HTERT RPE-1 (cell line): ENCODE measurements around the gene MGAT1.
"Not testable (repeated sequence)": the region's sequence is repeated elsewhere in the genome, so short reads cannot be mapped to it uniquely, and the experiment has no call there.

Source experiments
- in situ Hi-C: fragments of 300-500 bp; cut with MboI; formaldehyde crosslinking; loops from 4 replicates; pipeline ENCODE4 v1.14.3; 2020; ENCODE audit warnings: low sequenced_read_pairs

The MGAT1 gene

GRCh38 chr5:180786531-180787398 is 15.8 kb downstream of the MGAT1 start:
- in situ Hi-C loops: no loop called here

- in situ Hi-C loops: no loop called here
Observed at GRCh38 chr5:180785794-180786221, 16.8 kb downstream of the MGAT1 start.

GRCh38 chr5:180785121-180785781 is 17.4 kb downstream of the MGAT1 start:
- in situ Hi-C loops: no loop called here

GRCh38 chr5:180784497-180785097 is 18.0 kb downstream of the MGAT1 start:
- in situ Hi-C loops: no loop called here

GRCh38 chr5:180783340-180784052 is 19.1 kb downstream of the MGAT1 start:
- in situ Hi-C loops: no loop called here

- in situ Hi-C loops: no loop called here
Observed at GRCh38 chr5:180782748-180783147, 19.9 kb downstream of the MGAT1 start.

GRCh38 chr5:180781900-180782326 is 20.7 kb downstream of the MGAT1 start:
- in situ Hi-C loops: not testable (repeated sequence)

GRCh38 chr5:180779985-180780610 is 22.5 kb downstream of the MGAT1 start:
- in situ Hi-C loops: no loop called here

- in situ Hi-C loops: no loop called here
Observed at GRCh38 chr5:180777475-180777874, 25.1 kb downstream of the MGAT1 start.

GRCh38 chr5:180776376-180776775 is 26.2 kb downstream of the MGAT1 start:
- in situ Hi-C loops: no loop called here

GRCh38 chr5:180775624-180776023 is 27.0 kb downstream of the MGAT1 start:
- in situ Hi-C loops: no loop called here

GRCh38 chr5:180771839-180772238 is 30.8 kb downstream of the MGAT1 start:
- in situ Hi-C loops: no loop called here

- in situ Hi-C loops: no loop called here
Observed at GRCh38 chr5:180769821-180770220, 32.8 kb downstream of the MGAT1 start.

GRCh38 chr5:180755601-180756000 is 47.0 kb downstream of the MGAT1 start:
- in situ Hi-C loops: no loop called here

GRCh38 chr5:180744253-180744652 is 58.4 kb downstream of the MGAT1 start:
- in situ Hi-C loops: no loop called here

- in situ Hi-C loops: no loop called here
Observed at GRCh38 chr5:180742727-180743126, 59.9 kb downstream of the MGAT1 start.

- in situ Hi-C loops: not testable (repeated sequence)
Observed at GRCh38 chr5:180740953-180741352, 61.7 kb downstream of the MGAT1 start.

GRCh38 chr5:180739958-180740357 is 62.6 kb downstream of the MGAT1 start, which contains the start of gene OR2Y1:
TSS of gene OR2Y1 (minus strand) at chr5:180740058. CDS start at chr5:180740058, 0 bp downstream.
- in situ Hi-C loops: no loop called here

- in situ Hi-C loops: no loop called here
Observed at GRCh38 chr5:180739271-180739670, 63.3 kb downstream of the MGAT1 start.

GRCh38 chr5:180736536-180736935 is 66.1 kb downstream of the MGAT1 start:
- in situ Hi-C loops: no loop called here
